NK-92 (cell line): ENCODE measurements around the gene ARSK.

Experiments used
- DNase-seq: peaks from one replicate; lab custom pipeline; 2025; ENCODE audit not compliant: unreplicated experiment; lab: John Stamatoyannopoulos, UW

ARSK gene

DNA sequence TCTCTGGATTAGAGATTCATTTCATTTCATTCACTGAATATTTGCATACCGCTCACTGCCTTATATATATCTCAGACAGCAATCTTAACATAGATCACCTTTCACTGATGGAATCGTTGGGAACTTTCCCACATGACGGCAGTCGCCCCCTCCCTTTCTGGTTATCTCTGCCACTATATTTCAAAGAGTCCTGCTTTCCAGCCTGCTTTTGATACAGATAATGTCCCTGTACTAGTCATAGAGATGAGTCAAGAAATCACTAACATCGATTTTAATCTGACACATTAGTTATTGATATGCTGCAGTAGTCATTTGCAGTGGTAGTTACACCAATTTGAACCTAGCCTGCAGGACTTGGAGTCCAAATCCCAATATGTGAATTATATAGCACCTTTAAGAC lies 8.5 kb downstream of the ARSK start:
- no peak for DNase-seq

DNA sequence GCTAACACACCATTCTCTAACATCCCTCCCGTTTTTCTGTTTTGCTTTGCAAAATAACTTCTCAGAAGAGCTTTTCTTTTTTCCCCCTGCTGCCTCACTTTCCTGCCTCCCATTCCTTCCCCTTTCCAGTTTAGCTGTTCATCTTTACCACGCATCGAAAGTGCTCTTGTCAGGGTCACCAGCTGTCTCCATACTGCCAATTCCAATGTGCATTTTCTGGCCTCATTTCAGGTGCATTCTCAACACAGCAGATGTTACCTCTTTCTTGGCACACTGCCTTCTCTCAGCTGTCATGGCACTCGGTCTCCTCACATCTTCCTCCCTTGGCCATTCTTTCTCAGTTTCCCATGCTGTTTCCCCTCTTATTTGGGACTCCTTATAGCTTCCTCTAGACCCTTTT lies 9.5 kb downstream of the ARSK start:
- DNase-seq = no peak

DNA sequence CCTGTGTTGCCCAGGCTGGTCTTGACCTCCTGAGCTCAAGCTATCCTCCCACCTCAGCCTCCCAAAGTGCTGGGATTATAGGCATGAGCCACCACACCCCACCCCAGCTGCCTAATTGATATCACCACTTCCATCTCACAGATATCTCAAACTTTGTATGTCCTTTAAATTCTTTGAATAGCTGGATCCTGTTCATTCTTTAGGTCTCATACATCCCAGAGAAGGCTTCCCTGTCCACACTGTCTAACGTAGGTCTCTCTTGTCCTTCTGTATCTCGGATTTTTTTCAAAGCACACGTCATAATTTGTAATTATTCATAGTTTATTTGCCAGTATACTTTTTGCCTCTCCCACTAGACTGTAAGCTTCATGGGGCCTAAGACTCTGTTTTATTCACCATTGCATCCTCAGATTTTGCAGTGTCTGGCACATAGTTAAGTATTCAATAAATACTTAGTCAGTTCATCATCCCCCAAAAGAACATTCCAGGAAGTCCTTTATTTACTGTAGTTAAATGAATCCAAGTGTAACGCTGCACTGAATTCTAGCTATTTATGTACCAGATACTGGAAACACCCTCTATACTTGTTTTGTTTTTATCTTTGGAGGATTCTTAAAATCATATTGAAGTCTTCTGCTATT lies 10.5 kb downstream of the ARSK start:
- no peak for DNase-seq

DNA sequence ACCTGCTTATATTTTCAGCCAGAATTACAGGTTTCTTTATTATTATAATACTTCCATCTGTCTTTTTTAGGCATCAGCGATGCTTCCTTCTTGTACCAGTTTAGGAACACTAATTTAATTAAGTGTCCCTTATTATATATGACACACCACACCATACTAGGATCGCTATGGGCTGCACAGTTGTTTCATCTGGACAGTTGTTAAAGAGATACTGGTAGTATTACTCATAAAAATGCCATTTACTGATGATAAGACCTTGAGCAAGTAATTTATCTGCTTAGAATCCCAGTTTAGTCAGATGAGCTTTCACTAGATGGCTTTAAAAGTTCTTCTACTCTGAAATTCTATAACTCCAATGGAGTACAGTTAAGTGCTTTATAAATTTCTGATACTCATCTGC lies 17.1 kb downstream of the ARSK start:
- DNase-seq = no peak

DNA sequence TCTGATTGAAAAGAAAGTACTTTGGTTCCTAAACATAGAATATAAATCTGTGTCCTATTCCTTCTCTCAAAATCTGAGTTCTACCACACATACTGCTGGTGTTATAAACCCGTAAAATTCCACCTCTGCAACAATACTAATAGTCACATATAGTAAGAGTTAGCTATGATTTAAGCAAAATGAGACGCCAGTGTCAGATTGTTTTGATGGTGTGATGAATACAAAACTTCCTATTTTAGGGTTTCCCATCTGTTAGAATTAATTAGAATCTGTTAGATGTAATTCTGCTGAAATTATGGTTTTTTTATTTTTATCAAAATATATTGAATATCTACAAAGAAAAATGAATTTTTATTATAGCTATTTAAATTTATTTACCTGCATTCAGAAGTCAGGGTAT lies 26.7 kb downstream of the ARSK start:
- no peak for DNase-seq

DNA sequence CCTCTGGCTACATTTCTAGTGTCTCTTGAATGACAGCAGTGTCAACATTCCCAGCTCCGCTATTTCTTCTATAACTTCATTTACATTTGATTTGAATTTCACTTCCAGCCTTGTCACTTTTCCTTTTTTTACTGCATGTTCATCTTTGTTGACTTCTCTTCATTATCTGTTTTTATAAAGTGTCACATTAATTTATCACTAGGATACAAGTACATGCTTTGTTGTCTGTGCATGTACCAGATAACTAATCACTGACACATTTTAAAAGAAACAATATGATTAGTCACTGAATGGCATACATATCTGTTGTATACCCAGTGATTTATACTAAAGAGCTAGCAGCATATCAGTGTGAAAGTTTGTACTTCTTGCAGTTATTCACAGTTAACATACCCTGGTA lies 29.1 kb downstream of the ARSK start:
- DNase-seq = no peak

DNA sequence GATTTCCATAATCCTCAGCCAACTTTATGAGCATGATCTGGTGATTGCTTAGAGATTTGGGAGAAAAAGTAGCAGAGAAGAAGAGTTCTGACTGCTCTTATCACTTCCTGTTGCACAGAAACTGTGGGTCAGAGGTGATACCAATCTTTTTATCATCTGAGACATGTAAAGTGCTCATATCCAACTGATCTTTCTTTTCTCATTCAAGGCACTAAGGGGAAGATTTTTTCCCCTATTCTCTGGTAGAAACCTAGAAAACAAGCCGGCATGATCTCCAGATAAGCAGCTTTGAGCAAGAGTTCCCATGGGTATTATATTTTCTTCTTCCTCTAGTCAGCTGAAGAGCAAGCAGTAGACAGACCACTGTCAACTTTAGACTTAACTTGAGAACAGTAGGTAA lies 36.0 kb downstream of the ARSK start:
- no peak for DNase-seq

DNA sequence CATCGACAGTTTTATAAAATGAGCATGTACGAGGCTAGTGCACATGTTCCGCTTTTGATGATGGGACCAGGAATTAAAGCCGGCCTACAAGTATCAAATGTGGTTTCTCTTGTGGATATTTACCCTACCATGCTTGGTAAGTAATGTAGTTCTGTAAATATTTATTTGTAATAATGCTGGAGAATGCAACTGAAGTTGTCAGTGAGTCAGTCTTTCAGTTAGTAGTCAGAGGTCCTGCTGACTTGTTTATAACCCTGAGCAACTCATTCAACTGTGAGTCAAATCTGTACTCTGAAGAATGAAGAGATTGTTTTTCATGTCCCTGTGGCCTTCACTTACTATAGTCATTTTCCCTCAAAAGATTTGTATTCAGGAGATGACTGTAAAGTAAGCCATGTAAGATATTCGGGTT lies 36.6 kb downstream of the ARSK start:
- DNase-seq = no peak

DNA sequence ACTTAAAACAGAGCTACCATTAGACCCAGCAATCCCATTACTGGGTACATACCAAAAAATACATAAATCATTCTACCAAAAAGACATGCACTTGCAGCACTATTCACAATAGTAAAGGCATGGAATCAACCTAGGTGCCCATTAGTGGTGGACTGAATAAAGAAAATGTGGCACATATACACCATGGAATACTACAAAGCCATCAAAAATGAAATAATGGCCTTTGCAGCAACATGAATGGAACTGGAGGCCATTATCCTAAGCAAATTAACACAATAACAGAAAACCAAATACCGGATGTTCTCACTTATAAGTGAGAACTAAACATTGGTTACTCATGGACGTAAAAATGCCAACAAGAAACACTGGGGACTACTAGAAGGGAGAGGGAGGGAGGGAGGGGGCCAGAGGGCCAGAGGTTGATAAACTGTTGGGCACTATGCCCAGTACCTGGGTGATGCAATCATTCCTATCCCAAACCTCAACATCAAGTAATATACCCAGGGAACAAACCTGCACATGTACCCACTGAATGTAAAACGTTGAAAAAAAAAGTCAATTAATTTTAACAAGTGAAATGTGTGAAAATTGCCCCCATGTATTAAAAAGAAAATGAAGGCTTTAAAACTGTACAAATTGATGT lies 40.5 kb downstream of the ARSK start:
- no peak for DNase-seq

DNA sequence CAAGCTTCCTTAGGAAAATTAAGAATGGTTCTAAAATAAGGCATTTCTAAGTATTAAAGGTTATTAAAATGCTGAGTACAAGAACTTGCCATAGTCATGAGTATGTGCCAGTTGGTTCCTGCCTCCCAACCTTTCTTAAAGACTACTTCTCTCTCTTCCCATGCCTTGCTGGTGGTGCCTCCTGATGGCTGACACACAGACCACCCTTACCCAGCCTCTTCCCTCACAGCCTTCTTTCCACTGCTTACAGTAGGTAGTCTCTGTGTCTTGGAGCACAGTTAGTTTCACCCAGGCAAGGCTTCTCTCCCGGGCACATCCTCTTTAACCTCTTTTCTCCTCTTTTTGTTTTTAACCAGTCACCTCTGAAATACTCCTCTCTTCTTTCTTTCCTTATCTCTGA lies 44.4 kb downstream of the ARSK start:
- DNase-seq = no peak

DNA sequence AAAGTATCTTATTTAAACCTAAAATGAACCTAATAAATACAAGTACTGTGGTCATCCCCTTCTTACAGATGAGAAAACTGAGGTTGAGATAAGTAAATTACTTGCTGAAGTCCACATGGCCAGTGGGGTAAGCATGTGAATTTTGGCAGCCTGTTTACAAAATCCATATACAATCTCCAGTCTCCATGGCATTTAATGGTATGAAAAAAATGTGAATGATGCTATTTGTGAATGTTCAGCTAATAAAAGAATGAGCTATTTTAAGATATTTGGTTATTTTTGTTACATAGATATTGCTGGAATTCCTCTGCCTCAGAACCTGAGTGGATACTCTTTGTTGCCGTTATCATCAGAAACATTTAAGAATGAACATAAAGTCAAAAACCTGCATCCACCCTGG lies 45.7 kb downstream of the ARSK start:
- no peak for DNase-seq

DNA sequence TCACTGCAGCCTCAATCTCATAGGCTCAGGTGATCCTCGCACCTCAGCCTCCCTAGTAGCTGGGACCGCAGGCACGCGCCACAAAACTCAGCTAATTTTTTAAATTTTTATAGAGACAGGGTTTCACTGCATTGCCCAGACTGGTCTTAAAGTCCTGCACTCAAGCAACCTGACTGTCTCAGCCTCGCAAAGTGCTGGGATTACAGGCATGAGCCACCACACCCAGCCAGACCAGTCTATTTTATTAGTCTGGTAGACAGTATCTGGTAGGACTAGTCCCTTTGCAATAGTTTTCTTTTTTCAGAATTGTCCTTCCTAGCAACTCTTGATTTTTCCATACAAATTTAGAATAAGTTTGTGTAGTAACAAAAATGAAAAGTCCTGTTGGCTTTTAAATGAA lies 50.9 kb downstream of the ARSK start:
- no peak for DNase-seq

DNA sequence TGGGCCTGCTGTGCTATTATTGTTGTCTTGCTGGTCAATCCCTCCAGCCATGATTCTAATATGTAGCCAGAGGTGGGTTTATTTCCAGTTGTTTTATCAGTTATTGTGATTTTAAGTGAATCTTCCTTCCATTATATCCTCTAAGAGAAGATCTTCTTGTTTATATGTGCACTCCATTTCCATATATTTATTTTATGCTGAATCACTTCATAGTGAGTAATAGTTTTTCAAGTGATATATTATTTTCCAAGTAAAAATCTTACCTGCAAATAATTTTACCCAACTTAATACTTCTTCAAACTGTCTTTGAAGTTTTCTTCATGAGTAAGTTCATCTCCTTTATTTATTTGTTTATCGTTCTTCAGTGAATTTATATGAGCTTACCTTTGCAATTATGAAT lies 51.5 kb downstream of the ARSK start:
- no peak for DNase-seq

DNA sequence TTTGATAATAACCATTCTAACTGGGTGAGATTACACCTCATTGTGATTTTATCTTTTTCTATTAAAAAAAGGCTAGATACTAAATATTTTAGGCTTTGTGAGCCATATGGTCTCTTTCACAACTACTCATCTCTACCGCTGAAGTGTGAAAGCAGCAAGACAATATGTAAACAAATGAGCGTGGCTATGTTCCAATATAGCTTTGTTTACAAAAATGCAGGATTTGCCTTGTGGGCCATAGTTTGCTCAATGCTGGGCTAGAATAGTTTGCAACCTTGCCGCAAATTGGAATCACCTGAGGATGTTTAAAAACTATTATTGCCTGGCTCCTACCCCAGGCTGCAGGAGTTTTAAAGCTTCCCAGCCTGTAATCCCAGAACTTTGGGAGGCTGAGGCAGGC lies 54.8 kb downstream of the ARSK start:
- DNase-seq = no peak

DNA sequence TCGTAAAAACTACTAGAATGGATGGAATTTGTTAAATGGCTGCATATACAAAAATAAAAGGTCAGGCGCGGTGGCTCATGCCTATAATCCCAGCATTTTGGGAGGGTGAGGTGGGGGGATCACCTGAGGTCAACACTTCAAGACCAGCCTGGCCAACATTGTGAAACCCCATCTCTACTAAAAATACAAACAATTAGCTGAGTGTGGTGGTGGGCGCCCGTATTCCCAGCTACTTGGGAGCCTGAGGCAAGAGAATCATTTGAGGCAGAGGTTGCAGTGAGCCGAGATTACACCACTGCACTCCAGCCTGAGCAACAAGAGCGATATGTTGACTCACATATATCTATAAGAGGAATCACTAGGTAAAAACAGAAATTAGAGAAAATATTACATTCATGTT lies 55.6 kb downstream of the ARSK start:
- DNase-seq = no peak

DNA sequence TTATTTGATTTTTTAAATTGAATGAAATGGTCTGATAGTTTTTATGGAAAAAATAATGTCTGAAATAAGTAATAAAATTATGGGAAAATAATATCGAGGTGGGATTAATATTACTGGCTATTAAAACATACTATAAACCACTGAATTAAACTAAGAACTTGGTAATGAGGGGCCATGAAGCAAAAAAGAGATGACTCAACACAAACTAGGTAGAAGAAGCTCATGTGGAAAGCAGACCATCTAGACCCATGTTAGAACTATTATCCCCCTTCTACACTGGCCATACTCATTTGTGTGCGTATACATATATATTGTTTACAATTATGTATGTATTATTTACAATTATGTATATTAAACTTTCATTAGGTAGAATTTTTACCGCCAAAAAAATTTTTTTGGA lies 56.5 kb downstream of the ARSK start:
- no peak for DNase-seq

DNA sequence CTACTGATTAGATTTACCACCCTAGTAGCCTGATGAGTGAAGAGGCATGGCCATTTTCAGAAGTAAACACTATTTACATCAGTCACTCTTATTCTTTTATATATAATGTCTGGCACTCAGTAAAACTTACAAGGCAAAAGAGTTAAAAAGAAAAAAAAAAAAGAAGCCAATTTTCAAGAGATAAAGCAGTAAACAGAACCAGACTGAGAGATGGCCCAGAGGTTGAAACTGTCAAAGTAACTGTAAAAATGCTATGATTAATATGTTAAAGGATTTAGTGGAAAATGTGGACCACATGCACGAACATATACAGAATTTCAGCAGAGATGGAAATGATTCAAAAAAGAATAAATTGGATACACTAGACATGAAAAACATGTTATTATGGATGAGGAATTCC lies 58.6 kb downstream of the ARSK start:
- DNase-seq = no peak

DNA sequence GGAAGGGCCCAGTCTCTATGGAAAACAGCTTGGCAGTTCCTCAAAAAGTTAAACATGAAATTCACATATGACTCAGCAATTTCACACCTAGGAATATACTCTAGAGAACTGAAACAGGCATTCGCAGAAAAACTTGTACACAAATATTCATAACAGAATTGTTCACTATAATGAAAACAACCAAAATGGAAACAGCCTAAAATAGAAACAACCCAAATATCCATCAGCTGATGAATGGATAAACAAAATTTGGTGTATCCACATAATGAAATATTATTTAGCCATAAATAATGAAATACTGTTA lies 60.2 kb downstream of the ARSK start:
- DNase-seq = no peak

DNA sequence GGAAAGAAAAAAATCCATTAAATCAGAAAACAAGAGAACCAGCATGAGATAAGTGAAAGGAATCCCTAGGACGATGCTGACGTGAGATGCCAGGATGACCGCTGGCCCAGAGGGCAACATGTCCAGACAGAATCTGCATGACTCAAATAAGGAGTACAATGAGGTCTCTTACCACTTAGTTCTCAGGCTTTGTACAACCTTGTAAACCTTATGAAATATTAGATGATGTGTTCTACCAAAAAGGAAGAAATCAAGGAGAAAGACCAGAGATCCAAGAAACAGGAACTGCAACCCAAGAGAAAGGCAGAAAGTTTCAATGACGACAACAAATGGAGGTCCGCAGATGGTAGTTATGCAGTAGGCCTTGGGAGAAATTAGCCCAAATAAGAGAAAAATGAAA lies 62.2 kb downstream of the ARSK start:
- DNase-seq = no peak

DNA sequence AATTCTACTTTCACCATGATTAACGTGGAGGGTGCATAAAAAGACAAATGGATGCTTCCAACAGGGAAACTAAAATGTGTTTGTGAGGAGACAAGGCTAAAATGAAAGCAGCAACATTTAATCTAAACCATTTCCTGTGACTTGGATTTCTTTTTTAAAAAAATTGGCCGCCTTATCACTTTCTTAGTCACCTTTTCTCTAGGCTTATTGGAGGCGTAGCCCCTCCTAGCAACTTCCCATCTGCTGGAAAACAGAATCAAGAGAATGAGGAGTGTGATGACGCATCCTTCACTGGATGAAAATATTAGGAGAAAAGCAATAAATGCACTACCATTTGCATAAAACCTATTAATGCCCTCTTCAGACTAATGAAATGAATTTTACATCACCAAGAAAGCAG lies 64.2 kb downstream of the ARSK start:
- no peak for DNase-seq

DNA sequence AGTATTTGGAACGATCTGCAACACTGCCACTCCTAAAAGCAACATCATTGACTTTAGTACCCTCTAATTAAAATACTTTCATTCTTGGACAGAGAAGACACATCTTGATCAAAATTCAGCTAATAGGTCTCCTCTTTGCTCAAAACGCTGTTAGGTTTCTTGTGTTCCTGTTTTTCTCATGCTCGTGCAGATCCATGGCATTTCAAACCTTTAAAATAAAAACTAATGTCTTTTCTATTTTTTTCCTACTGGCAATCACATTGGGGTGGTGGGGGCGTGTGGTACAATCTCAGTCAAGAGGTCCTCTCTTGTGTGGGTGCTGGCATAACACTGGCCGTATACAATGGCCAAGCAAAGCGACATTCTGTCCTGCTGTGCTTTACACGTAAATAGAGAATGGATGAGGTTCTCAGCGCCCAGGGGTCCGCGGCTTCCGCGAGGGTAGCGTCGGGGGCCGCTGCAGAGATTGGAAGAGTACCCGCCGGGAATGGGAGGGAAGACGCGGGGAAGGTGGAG lies 64.7 kb downstream of the ARSK start:
- no peak for DNase-seq

DNA sequence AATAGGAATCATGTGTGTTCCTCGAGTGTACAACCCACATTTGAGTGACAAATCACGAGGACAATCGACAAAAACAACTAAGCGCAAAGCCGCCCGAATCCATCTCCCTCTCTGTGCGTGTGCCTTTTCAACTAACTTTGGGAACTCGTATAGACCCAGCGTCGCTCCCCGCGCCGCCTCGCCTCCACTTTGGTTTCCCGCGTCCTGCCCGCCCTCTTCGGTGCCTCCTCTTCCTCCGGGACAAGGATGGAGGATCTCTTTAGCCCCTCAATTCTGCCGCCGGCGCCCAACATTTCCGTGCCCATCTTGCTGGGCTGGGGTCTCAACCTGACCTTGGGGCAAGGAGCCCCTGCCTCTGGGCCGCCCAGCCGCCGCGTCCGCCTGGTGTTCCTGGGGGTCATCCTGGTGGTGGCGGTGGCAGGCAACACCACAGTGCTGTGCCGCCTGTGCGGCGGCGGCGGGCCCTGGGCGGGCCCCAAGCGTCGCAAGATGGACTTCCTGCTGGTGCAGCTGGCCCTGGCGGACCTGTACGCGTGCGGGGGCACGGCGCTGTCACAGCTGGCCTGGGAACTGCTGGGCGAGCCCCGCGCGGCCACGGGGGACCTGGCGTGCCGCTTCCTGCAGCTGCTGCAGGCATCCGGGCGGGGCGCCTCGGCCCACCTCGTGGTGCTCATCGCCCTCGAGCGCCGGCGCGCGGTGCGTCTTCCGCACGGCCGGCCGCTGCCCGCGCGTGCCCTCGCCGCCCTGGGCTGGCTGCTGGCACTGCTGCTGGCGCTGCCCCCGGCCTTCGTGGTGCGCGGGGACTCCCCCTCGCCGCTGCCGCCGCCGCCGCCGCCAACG lies 65.3 kb downstream of the ARSK start, which contains the start of gene GPR150:
Gene GPR150 (plus strand): TSS at position 58 of the 840 bp plus-strand sequence. CDS start 189 bp downstream, at position 247.
- DNase-seq = no peak
